ENCODE measurements around the gene SLC10A1. TPM values are rescaled to one million over a fixed set of nuclear protein-coding genes. Genes with fewer than 3 reads are reported as not detected.
A peak's percentile ranks its signal among the peaks of the same experiment; 100 is the strongest.

Gene SLC10A1
- polyA plus RNA-seq, 1 donor (not counting 4 experiments of a cell fraction or from before 2014, with no cell fraction given), result not detected

- Histone ChIP-seq H3K27me3 (ENCODE audit: control insufficient read depth, extremely low read depth, insufficient read depth, low read length) (no peaks in the 10 kb centered on the region), H3K79me2 (ENCODE audit: control insufficient read depth, insufficient read depth, low read length) (no peaks in the 10 kb centered on the region), H3K4me1 (ENCODE audit: control insufficient read depth, extremely low read depth, insufficient read depth, low read length) (no peaks in the 10 kb centered on the region), H3K36me3 (ENCODE audit: control insufficient read depth in 2 of 2, extremely low read depth in 1 of 2, insufficient read depth in 2 of 2, low read length in 2 of 2) (no peaks in the 10 kb centered on the region), H3K4me3 (ENCODE audit: control insufficient read depth in 2 of 3, extremely low read depth in 1 of 3, insufficient read depth in 2 of 3, low read depth in 1 of 3, low read length in 3 of 3) (no peak overlapping the region), H3K4me2 (ENCODE audit: control insufficient read depth, extremely low read depth, insufficient read depth, low read depth, low read length) (no peak overlapping the region), H3K9me3 (ENCODE audit: control insufficient read depth, low read depth, low read length) (no peaks in the 10 kb centered on the region), H3K9me1 (ENCODE audit: control insufficient read depth, extremely low read depth, insufficient read depth, low read length) (no peaks in the 10 kb centered on the region), H3K9ac (ENCODE audit: control insufficient read depth, extremely low read depth, insufficient read depth, low read length) (no peak overlapping the region), H2AFZ (ENCODE audit: control insufficient read depth, low read length) (no peak overlapping the region), H4K20me1 (ENCODE audit: control insufficient read depth, extremely low read depth, insufficient read depth, low read length) (no peaks in the 10 kb centered on the region), H3K27ac (ENCODE audit: control insufficient read depth, insufficient read depth, low read length) (no peak overlapping the region)
- DNase-seq (ENCODE audit: low read depth, low spot score) (no peak), FAIRE-seq (no peak)
- dilution Hi-C loops (cut with MboI; ENCODE audit: extremely low pct_ligation_motif_present, low sequenced_read_pairs), result no loop called here
- TF ChIP-seq EZH2 (IDR thresholded peaks at IDR 0.05; ENCODE audit: low read length), result no peak
- TF ChIP-seq, protein P1, sequence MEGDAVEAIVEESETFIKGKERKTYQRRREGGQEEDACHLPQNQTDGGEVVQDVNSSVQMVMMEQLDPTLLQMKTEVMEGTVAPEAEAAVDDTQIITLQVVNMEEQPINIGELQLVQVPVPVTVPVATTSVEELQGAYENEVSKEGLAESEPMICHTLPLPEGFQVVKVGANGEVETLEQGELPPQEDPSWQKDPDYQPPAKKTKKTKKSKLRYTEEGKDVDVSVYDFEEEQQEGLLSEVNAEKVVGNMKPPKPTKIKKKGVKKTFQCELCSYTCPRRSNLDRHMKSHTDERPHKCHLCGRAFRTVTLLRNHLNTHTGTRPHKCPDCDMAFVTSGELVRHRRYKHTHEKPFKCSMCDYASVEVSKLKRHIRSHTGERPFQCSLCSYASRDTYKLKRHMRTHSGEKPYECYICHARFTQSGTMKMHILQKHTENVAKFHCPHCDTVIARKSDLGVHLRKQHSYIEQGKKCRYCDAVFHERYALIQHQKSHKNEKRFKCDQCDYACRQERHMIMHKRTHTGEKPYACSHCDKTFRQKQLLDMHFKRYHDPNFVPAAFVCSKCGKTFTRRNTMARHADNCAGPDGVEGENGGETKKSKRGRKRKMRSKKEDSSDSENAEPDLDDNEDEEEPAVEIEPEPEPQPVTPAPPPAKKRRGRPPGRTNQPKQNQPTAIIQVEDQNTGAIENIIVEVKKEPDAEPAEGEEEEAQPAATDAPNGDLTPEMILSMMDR (optimal IDR thresholded peaks at IDR 0.05 in 1 of 3, IDR thresholded peaks at IDR 0.05 in 1 of 3, conservative IDR thresholded peaks at IDR 0.05 in 1 of 3; ENCODE audit: extremely low read depth in 1 of 3, insufficient read depth in 2 of 3, low read length in 3 of 3), result no peak
These were observed 10.2 kb upstream of the SLC10A1 start for GRCh38 chr14:69807192-69807591.

- dilution Hi-C loops (cut with MboI; ENCODE audit: extremely low pct_ligation_motif_present, low sequenced_read_pairs), result no loop called here
- no peak overlapping the region for H3K4me3 ChIP-seq (ENCODE audit: control insufficient read depth in 2 of 3, extremely low read depth in 1 of 3, insufficient read depth in 2 of 3, low read depth in 1 of 3, low read length in 3 of 3)
- no peaks in the 10 kb centered on the region for H3K9me1 ChIP-seq (ENCODE audit: control insufficient read depth, extremely low read depth, insufficient read depth, low read length)
- TF ChIP-seq EZH2 (IDR thresholded peaks at IDR 0.05; ENCODE audit: low read length), result no peak
- H3K27me3 ChIP-seq (ENCODE audit: control insufficient read depth, extremely low read depth, insufficient read depth, low read length), result no peaks in the 10 kb centered on the region
- H3K4me1 ChIP-seq (ENCODE audit: control insufficient read depth, extremely low read depth, insufficient read depth, low read length), result no peaks in the 10 kb centered on the region
- H3K4me2 ChIP-seq (ENCODE audit: control insufficient read depth, extremely low read depth, insufficient read depth, low read depth, low read length), result no peak overlapping the region
- H2AFZ ChIP-seq (ENCODE audit: control insufficient read depth, low read length), result no peak overlapping the region
- no peaks in the 10 kb centered on the region for H3K9me3 ChIP-seq (ENCODE audit: control insufficient read depth, low read depth, low read length)
- no peak for FAIRE-seq
- no peaks in the 10 kb centered on the region for H3K36me3 ChIP-seq (ENCODE audit: control insufficient read depth in 2 of 2, extremely low read depth in 1 of 2, insufficient read depth in 2 of 2, low read length in 2 of 2)
- no peaks in the 10 kb centered on the region for H3K79me2 ChIP-seq (ENCODE audit: control insufficient read depth, insufficient read depth, low read length)
- H3K9ac ChIP-seq (ENCODE audit: control insufficient read depth, extremely low read depth, insufficient read depth, low read length), result no peak overlapping the region
- no peak overlapping the region for H3K27ac ChIP-seq (ENCODE audit: control insufficient read depth, insufficient read depth, low read length)
- DNase-seq (ENCODE audit: low read depth, low spot score), result no peak
- no peaks in the 10 kb centered on the region for H4K20me1 ChIP-seq (ENCODE audit: control insufficient read depth, extremely low read depth, insufficient read depth, low read length)
These were observed 7.9 kb upstream of the SLC10A1 start for GRCh38 chr14:69804902-69805301.

DNA sequence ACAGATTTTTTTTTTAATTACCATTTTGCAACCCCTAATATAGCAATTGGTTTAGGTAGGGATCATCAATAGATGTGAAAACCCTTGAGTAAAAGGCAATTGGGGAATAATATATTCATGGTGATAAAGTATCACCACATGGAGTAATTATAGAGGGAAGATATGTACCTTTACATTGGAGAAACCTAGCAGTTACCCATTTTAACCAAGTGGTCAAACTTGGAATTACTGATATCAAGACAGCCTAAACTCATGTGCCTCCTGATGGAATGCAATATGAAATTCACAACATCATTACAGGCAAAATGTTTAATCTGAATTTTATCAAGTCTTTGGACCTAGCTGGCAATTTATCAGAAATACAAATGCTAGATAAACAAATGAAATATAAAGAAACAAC lies 6.7 kb upstream of the SLC10A1 start:
- FAIRE-seq (no peak), DNase-seq (ENCODE audit: low read depth, low spot score) (no peak)
- no peaks in the 10 kb centered on the region for H4K20me1 ChIP-seq (ENCODE audit: control insufficient read depth, extremely low read depth, insufficient read depth, low read length)
- no peak overlapping the region for H2AFZ ChIP-seq (ENCODE audit: control insufficient read depth, low read length)
- no peaks in the 10 kb centered on the region for H3K4me1 ChIP-seq (ENCODE audit: control insufficient read depth, extremely low read depth, insufficient read depth, low read length)
- H3K9me1 ChIP-seq (ENCODE audit: control insufficient read depth, extremely low read depth, insufficient read depth, low read length), result no peaks in the 10 kb centered on the region
- no peaks in the 10 kb centered on the region for H3K36me3 ChIP-seq (ENCODE audit: control insufficient read depth in 2 of 2, extremely low read depth in 1 of 2, insufficient read depth in 2 of 2, low read length in 2 of 2)
- no peak overlapping the region for H3K4me3 ChIP-seq (ENCODE audit: control insufficient read depth in 2 of 3, extremely low read depth in 1 of 3, insufficient read depth in 2 of 3, low read depth in 1 of 3, low read length in 3 of 3)
- dilution Hi-C loops (cut with MboI; ENCODE audit: extremely low pct_ligation_motif_present, low sequenced_read_pairs), result no loop called here
- H3K4me2 ChIP-seq (ENCODE audit: control insufficient read depth, extremely low read depth, insufficient read depth, low read depth, low read length), result no peak overlapping the region
- no peak overlapping the region for H3K9ac ChIP-seq (ENCODE audit: control insufficient read depth, extremely low read depth, insufficient read depth, low read length)
- H3K27ac ChIP-seq (ENCODE audit: control insufficient read depth, insufficient read depth, low read length), result no peak overlapping the region
- H3K79me2 ChIP-seq (ENCODE audit: control insufficient read depth, insufficient read depth, low read length), result no peaks in the 10 kb centered on the region
- no peaks in the 10 kb centered on the region for H3K9me3 ChIP-seq (ENCODE audit: control insufficient read depth, low read depth, low read length)
- no peaks in the 10 kb centered on the region for H3K27me3 ChIP-seq (ENCODE audit: control insufficient read depth, extremely low read depth, insufficient read depth, low read length)
- no peak for TF ChIP-seq EZH2 (IDR thresholded peaks at IDR 0.05; ENCODE audit: low read length)
- TF ChIP-seq, protein P1 (optimal IDR thresholded peaks at IDR 0.05 in 1 of 3, IDR thresholded peaks at IDR 0.05 in 1 of 3, conservative IDR thresholded peaks at IDR 0.05 in 1 of 3; ENCODE audit: extremely low read depth in 1 of 3, insufficient read depth in 2 of 3, low read length in 3 of 3), result peak in 1 of 3 experiments; percentile 17

All from keratinocyte (primary cell).